GM06990 (cell line): ENCODE results near the gene FANCC.

Experiments
- DNase-seq: peaks from one replicate; pipeline ENCODE4 v3.0.0-alpha.2; 2011; ENCODE audit not compliant: insufficient read length; ENCODE audit errors: extremely low read depth
- H3K27me3 ChIP-seq: replicated peaks from 2 replicates; pipeline ENCODE4 v1.6.0; 2011; ENCODE audit warnings: low read length; ENCODE audit not compliant: control insufficient read depth, insufficient read depth
- H3K36me3 ChIP-seq: 2 replicates; pipeline ENCODE4 v1.5.1; 2011; ENCODE audit warnings: low read length; ENCODE audit not compliant: control insufficient read depth, insufficient read depth
- H3K4me3 ChIP-seq: replicated peaks from 2 replicates; pipeline ENCODE4 v1.5.1; 2011; ENCODE audit warnings: low read depth, mild to moderate bottlenecking, control low read depth, low read length
- CTCF ChIP-seq: IDR thresholded peaks from 2 replicates; pipeline ENCODE4 v1.5.1; 2011; ENCODE audit warnings: low read length, control low read depth, mild to moderate bottlenecking, inconsistent platforms; ENCODE audit not compliant: insufficient read depth, poor library complexity, severe bottlenecking

The FANCC gene

GRCh38 chr9:95327239-95327865 is 9.8 kb upstream of the FANCC start:
- no peak for DNase-seq

GRCh38 chr9:95325221-95325620 is 7.7 kb upstream of the FANCC start:
- Histone ChIP-seq H3K27me3 (no peaks in the 10 kb centered on the region), H3K36me3 (no peaks in the 10 kb centered on the region), H3K4me3 (no peak overlapping the region)
- DNase-seq = no peak
- TF ChIP-seq CTCF = no peak

More at GRCh38 chr9:95327239-95327865, 9.8 kb upstream of the FANCC start:
- Histone ChIP-seq H3K36me3 (no peaks in the 10 kb centered on the region), H3K4me3 (no peak overlapping the region), H3K27me3 (no peaks in the 10 kb centered on the region)
- no peak for TF ChIP-seq CTCF

- Histone ChIP-seq H3K4me3 (peak overlapping the region; percentile 74), H3K27me3 (no peaks in the 10 kb centered on the region), H3K36me3 (no peaks in the 10 kb centered on the region)
- TF ChIP-seq CTCF = no peak
- no peak for DNase-seq
These were observed 343 bp upstream of the FANCC start for GRCh38 chr9:95317893-95318211.

GRCh38 chr9:95316794-95317118 is 753 bp downstream of the FANCC start:
- peak; percentile 29 for TF ChIP-seq CTCF
- peak; percentile 77 for DNase-seq
- Histone ChIP-seq H3K4me3 (peak overlapping the region; percentile 74), H3K27me3 (no peaks in the 10 kb centered on the region), H3K36me3 (no peaks in the 10 kb centered on the region)

DNA sequence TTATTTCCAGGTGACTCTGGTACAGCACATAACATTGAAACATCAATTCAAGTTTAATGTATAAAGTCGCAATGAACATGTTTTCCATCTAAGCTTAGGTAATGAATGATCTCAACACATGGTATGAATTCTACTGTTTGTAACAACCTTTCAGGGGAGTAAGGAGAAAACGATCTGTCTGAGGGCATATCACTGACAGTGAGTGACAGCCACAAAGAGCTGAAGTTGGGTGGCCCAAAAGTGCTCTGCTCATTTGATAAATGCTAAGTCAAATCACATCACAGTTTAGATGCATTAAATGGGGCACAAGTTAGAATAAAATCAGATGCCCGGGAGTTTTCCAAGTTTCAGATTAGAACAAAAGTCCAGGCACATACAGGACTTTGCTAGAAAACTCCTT is 1.2 kb downstream of the FANCC start:
- Histone ChIP-seq H3K4me3 (peak overlapping the region; percentile 74), H3K27me3 (no peaks in the 10 kb centered on the region), H3K36me3 (no peaks in the 10 kb centered on the region)
- DNase-seq = no peak
- no peak for TF ChIP-seq CTCF
